ENCODE data around the gene PPM1M.

Gene PPM1M

DNA sequence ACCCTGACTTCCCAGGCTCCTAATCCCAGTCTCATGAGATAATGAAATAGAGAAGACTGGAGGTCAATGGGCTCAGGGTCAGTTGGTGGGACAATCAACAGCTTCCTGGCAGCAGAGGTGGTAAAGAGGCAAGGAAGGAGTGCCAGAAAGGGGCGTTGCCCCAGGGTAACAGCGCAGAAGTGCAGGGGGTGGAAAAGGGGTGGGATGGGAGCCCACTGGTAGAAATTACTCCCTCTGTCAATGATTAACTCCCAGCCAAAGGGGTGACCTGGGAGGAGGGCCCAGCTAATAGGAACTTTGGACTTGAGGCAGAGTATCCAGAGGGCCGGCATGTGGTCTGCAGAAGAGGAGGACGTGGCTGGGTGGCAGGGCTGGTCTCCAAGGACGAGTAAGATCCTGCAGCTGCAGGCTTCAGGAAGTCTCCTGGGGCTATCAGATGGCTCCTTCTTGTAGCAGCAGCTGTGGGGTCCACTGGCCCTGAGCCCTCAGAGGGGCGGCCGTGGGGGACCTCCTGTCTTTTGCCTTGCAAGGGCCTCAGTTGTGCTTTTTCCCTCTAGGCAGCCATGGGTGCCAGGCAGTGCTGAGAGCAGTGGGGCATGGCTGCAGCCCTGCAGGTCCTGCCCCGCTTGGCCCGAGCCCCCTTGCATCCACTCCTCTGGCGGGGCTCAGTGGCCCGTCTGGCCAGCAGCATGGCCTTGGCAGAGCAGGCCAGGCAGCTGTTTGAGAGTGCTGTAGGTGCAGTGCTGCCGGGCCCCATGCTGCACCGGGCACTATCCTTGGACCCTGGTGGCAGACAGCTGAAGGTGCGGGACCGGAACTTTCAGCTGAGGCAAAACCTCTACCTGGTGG, 44.4 kb downstream of the PPM1M start:
- H2AFZ ChIP-seq (ENCODE audit: low read length): no peak overlapping the region
- TF ChIP-seq EZH2 (IDR thresholded peaks at IDR 0.05; ENCODE audit: borderline replicate concordance, low read length): no peak
- TF ChIP-seq, protein P1, sequence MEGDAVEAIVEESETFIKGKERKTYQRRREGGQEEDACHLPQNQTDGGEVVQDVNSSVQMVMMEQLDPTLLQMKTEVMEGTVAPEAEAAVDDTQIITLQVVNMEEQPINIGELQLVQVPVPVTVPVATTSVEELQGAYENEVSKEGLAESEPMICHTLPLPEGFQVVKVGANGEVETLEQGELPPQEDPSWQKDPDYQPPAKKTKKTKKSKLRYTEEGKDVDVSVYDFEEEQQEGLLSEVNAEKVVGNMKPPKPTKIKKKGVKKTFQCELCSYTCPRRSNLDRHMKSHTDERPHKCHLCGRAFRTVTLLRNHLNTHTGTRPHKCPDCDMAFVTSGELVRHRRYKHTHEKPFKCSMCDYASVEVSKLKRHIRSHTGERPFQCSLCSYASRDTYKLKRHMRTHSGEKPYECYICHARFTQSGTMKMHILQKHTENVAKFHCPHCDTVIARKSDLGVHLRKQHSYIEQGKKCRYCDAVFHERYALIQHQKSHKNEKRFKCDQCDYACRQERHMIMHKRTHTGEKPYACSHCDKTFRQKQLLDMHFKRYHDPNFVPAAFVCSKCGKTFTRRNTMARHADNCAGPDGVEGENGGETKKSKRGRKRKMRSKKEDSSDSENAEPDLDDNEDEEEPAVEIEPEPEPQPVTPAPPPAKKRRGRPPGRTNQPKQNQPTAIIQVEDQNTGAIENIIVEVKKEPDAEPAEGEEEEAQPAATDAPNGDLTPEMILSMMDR (IDR thresholded peaks at IDR 0.05; ENCODE audit: low read length): no peak
- no peak overlapping the region for H3K4me3 ChIP-seq (ENCODE audit: low read depth, low read length, poor library complexity, severe bottlenecking)
- H3K36me3 ChIP-seq (ENCODE audit: insufficient read depth, low read length): peaks cover 10% of the 10 kb centered on the region; the same call in 1 of the 2 replicates
- no peak overlapping the region for H3K4me2 ChIP-seq (ENCODE audit: low read length)
- no peaks in the 10 kb centered on the region for H4K20me1 ChIP-seq (ENCODE audit: insufficient read depth, low read length)
- H3K27me3 ChIP-seq (ENCODE audit: insufficient read depth, low read length): no peaks in the 10 kb centered on the region
- H3K79me2 ChIP-seq (ENCODE audit: insufficient read depth, low read length): no peaks in the 10 kb centered on the region
- no peak overlapping the region for H3K27ac ChIP-seq (ENCODE audit: low read depth, low read length, poor library complexity, severe bottlenecking)
- peaks cover 19% of the 10 kb centered on the region for H3K4me1 ChIP-seq (ENCODE audit: insufficient read depth, low read length, severe bottlenecking)
- no peaks in the 10 kb centered on the region for H3K9me3 ChIP-seq (ENCODE audit: low read length)
- H3K9ac ChIP-seq (ENCODE audit: low read length): no peak overlapping the region
- no peaks in the 10 kb centered on the region for H3K9me2 ChIP-seq (ENCODE audit: low read depth, low read length)
- no peaks in the 10 kb centered on the region for H3F3A ChIP-seq (ENCODE audit: insufficient read depth, low read length)

- TF ChIP-seq, protein P1 (IDR thresholded peaks at IDR 0.05; ENCODE audit: low read length): no peak
Measured at GRCh38 chr3:52290596-52291507, 45.3 kb downstream of the PPM1M start.

DNA sequence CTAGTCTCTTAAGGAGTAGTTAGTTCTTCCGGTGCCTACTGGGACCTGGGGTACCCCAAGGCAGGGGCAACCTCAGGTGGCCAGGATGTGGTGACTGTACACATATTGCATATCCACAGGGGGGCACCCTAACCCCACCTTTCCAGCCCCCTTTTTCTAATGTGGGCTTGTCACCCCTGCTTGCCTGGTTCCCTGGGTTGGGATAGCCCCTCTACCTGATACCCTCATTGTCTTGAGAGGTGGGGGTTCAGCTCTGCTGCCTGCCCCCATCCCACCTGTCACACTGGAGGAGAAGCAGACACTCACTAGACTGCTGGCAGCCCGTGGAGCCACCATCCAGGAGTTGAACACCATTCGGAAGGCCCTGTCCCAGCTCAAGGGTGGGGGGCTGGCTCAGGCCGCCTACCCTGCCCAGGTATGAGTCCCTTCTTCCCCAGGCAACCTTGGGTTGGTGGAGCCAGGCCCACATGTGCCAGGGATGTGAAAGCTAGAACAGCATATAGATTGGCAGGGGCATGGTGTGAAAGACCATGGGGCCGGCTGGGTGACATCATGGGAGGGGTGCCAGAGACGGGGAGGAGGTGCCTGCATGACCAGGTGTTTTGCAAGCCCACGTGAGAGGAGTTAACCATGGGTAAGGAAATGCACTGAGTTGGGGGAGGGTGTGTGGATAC, 46.1 kb downstream of the PPM1M start:
- Histone ChIP-seq H3K27me3 (ENCODE audit: insufficient read depth, low read length) (no peaks in the 10 kb centered on the region), H3F3A (ENCODE audit: insufficient read depth, low read length) (no peaks in the 10 kb centered on the region), H3K9me2 (ENCODE audit: low read depth, low read length) (no peaks in the 10 kb centered on the region), H4K20me1 (ENCODE audit: insufficient read depth, low read length) (no peaks in the 10 kb centered on the region), H2AFZ (ENCODE audit: low read length) (no peak overlapping the region), H3K27ac (ENCODE audit: low read depth, low read length, poor library complexity, severe bottlenecking) (no peak overlapping the region), H3K4me1 (ENCODE audit: insufficient read depth, low read length, severe bottlenecking) (peaks cover 18% of the 10 kb centered on the region), H3K4me2 (ENCODE audit: low read length) (no peak overlapping the region), H3K9ac (ENCODE audit: low read length) (no peak overlapping the region), H3K79me2 (ENCODE audit: insufficient read depth, low read length) (no peaks in the 10 kb centered on the region), H3K4me3 (ENCODE audit: low read depth, low read length, poor library complexity, severe bottlenecking) (no peak overlapping the region), H3K36me3 (ENCODE audit: insufficient read depth, low read length) (peaks cover 10% of the 10 kb centered on the region; the same call in 1 of the 2 replicates), H3K9me3 (ENCODE audit: low read length) (no peaks in the 10 kb centered on the region)
- no peak for TF ChIP-seq EZH2 (IDR thresholded peaks at IDR 0.05; ENCODE audit: borderline replicate concordance, low read length)
- TF ChIP-seq, protein P1 (IDR thresholded peaks at IDR 0.05; ENCODE audit: low read length): peak; percentile 74

More at GRCh38 chr3:52290596-52291507, 45.3 kb downstream of the PPM1M start:
- Histone ChIP-seq H3F3A (ENCODE audit: insufficient read depth, low read length) (no peaks in the 10 kb centered on the region), H3K4me3 (ENCODE audit: low read depth, low read length, poor library complexity, severe bottlenecking) (no peak overlapping the region), H3K9me3 (ENCODE audit: low read length) (no peaks in the 10 kb centered on the region), H3K4me1 (ENCODE audit: insufficient read depth, low read length, severe bottlenecking) (peaks cover 19% of the 10 kb centered on the region), H3K9ac (ENCODE audit: low read length) (no peak overlapping the region), H4K20me1 (ENCODE audit: insufficient read depth, low read length) (no peaks in the 10 kb centered on the region), H3K79me2 (ENCODE audit: insufficient read depth, low read length) (no peaks in the 10 kb centered on the region), H3K27me3 (ENCODE audit: insufficient read depth, low read length) (no peaks in the 10 kb centered on the region), H2AFZ (ENCODE audit: low read length) (no peak overlapping the region), H3K27ac (ENCODE audit: low read depth, low read length, poor library complexity, severe bottlenecking) (no peak overlapping the region), H3K36me3 (ENCODE audit: insufficient read depth, low read length) (peaks cover 10% of the 10 kb centered on the region; the same call in 1 of the 2 replicates), H3K9me2 (ENCODE audit: low read depth, low read length) (no peaks in the 10 kb centered on the region), H3K4me2 (ENCODE audit: low read length) (no peak overlapping the region)

All from OCI-LY1 (cell line).